GM20431 (cell line): ENCODE measurements around the gene LIPK.
"Not testable (repeated sequence)": the region's sequence is repeated elsewhere in the genome, so short reads cannot be mapped to it uniquely, and the experiment has no call there.

ENCODE experiments used
- in situ Hi-C: fragments of 300-500 bp; cut with MseI, MboI; formaldehyde crosslinking; loops from one replicate; pipeline ENCODE4 v1.15.0; 2020; ENCODE audit warnings: low sequenced_read_pairs; ENCODE audit not compliant: unreplicated experiment

Gene LIPK, protein sequence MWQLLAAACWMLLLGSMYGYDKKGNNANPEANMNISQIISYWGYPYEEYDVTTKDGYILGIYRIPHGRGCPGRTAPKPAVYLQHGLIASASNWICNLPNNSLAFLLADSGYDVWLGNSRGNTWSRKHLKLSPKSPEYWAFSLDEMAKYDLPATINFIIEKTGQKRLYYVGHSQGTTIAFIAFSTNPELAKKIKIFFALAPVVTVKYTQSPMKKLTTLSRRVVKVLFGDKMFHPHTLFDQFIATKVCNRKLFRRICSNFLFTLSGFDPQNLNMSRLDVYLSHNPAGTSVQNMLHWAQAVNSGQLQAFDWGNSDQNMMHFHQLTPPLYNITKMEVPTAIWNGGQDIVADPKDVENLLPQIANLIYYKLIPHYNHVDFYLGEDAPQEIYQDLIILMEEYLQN

DNA sequence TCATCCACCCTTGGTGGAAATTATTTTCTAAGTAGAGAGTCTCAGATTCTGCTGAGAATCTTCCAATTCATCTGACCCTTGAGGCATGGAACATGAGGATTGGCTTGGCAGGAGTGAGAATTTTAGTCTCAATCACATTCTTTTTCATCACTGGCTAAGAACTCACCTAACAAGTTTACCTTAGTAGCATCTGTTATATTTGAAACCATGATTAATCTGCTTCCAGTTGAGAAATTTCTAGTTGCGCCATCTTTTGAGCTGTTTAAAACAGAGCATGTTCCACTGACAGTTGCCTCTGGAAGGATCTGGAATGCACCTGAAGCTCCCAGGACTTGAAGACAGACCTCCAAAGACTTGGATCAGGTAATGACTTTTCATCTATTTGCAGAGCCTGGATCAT is at the start of gene LIPK:
LIPK (plus strand) TSS at position 292 of the 400 bp plus-strand sequence. CDS start 18,295 bp downstream, outside the sequence.
- in situ Hi-C loops: no loop called here

DNA sequence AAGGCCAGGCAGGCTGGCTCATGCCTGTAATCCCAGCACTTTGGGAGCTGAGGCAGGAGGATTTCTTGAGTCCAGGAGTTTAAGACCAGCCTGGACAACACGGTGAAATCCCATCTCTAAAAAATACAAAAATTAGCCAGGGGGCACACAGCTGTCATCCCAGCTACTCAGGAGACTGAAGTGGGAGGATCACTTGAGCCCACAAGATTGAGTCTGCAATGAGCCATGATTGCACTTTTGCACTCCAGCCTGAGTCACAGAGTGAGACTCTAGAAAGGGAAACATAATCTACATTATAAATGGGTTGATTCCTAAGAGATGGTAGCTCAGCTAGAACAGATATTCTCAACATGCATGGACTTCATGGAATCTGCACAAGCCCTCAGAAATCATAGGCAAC is 48.1 kb upstream of the LIPK start:
- in situ Hi-C loops: no loop called here

DNA sequence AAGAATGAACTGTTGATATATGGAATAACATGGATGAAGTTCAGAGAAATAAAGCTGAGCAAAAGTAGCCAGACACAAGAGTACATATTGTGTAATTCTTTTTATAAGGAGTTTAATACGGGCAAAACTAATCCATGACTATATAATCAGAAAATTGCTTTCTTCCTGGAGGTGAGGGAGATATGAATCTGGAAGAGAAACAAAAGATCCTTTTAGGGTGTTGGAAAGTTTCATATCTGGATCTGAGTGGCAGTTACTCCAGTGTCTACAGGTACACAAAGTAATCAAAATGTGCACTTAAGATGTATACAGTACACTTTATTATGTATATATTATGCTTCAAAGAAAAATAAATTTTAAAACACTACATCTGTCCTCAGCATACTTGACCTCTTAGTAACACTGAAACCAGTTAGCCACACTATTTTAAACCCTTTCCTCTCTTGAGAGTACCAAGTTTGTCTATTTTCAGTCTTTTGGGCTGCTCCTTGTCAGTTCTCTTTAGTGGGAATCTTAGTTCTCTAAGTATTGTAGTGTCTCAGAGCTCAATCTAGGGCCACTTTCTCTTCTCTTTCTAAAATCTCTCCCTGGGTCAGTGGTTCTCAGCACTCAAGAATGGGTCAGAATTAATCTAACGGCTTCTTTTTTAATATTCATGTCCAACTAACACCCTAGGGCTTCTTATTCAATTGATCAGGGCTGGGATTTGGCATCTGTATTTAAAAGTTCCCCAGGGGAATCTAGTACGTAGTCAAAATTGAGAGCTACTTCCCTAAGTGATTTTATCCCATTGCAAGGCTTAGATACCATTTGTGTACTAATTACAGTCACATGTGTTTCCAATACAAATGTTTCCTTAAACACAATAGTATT is 46.1 kb upstream of the LIPK start:
- in situ Hi-C loops: no loop called here

DNA sequence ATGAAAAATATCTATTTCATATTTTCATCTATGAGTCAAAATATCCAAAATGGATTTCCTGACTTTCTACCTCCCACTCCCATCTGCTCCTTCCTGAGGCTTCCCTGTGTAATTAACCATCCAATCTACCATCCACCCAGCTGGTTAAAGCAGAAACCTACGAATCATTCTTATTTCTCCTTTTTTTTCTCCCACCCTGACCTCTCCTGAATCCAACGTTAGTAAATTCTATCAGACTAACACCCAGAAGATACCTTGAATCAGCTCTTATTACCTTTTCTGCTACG is 45.5 kb upstream of the LIPK start:
- in situ Hi-C loops: no loop called here

DNA sequence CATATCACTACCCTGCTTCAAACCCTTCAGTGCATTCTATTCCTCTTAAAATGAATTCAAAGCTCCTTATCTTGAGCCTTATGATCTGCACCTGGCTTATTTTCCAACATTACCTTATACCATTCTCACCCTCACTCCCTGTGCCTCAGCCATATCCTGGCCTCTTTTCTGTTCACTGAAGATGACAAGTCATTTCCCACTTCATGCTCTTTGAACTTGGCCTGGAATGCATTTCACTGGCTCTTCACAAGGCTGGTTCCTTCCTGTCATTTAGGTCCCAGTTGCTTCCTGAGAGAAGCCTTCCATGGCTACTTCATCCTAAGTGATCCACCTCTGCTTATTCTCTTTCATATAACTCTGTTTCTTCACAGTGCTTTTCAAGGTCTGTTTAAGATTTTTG is 45.0 kb upstream of the LIPK start:
- in situ Hi-C loops: no loop called here

DNA sequence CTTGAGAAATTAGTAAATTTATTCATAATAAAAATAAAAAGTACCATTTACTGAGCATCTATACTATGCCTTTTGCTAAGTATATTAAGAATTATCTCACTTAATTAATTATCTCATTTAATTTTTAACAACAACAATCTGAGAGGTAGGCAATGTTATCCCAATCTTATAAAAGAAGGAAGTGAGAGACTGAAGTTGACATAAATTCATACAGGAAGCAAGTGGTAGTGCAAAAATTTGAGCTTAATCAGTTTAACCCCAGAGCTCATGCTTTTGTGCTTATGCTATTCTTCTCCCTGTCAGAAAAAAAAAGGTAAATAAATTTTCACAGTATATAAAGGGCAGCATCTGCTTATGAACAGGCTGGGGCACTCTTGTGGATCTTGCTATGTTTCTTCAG is 44.5 kb upstream of the LIPK start:
- in situ Hi-C loops: no loop called here

DNA sequence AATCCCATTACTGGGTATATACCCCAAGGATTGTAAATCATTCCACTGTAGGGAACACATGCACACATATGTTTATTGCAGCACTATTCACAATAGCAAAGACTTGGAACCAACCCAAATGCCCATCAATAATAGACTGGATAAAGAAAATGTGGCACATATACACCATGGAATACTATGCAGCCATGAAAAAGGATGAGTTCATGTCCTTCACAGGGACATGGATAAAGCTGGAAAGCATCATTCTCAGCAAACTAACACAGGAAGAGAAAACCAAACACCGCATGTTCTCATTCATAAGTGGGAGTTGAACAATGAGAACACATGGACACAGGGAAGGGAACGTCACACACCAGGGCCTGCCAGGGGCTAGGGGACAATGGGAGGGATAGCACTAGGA is 42.9 kb upstream of the LIPK start:
- in situ Hi-C loops: not testable (repeated sequence)

DNA sequence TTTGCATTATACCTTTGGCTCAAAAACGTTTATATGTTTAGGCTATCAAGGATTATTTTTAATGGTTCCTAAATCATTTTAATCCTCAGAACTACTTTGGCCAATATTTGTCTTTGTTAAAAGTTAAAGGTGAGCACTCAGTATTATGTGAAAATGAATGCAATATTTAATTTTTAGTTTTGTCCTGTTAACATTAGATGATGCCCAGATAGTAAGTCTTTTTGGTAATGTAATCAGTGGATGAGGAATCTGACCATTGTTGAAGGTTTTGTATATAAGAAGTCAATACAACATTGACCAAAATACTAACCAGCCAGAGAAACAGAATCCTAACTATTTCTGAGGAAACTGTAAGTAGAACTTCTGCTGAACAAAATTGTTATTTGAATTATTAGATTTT is 41.9 kb upstream of the LIPK start, which contains the start of gene LIPF:
LIPF (plus strand) TSS at position 301 of the 400 bp plus-strand sequence. CDS start 2,856 bp downstream, outside the sequence.
- in situ Hi-C loops: no loop called here

DNA sequence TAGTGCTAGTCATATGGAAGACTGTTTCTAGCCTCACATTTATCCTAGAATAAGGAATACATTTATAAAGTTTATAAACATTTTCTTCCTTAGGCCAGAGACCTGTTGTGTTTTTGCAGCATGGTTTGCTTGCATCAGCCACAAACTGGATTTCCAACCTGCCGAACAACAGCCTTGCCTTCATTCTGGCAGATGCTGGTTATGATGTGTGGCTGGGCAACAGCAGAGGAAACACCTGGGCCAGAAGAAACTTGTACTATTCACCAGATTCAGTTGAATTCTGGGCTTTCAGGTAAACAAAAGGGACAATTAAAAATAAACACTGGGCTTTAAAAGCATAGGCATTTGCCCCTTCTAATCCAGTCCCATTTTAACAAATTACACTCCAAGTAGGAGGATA is 37.6 kb upstream of the LIPK start:
- in situ Hi-C loops: no loop called here

DNA sequence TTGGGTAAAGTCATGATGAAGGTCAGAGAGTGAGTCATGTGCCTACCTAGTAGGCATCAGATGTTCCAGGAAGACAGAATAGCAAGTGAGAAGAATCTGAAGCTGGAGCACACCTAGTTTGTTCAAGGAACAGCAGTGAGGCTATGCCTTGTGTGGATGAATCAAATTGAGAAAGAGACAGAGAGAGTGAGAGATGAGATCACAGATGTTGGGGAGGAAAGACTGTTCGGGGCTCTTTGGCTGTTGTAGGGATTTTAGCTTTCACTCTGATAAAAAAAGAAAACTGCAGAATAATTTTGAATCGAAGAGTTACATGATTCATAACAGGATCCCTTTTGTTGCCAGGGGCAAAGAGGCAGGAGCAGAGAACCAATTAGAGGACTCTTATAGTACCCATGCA is 35.6 kb upstream of the LIPK start:
- in situ Hi-C loops: no loop called here

DNA sequence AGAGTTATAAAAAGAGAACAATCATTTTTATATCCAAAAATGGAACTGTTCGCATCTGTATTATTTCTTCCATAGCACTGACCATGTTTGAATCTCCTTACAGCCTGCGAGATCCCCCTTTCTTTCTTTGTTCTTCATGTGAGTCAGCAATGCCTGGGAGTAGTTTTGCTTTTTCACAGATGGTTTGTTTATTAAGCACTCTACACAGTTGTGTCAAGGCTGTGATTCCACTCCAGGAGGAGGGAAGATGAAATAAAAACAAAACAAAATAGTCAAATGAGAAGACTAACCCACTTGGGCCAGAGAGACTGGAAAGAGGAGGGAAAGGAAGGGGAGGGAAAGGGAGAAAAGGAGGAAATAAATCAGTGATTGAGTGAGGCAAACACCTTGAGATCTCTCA is 34.0 kb upstream of the LIPK start:
- in situ Hi-C loops: no loop called here

DNA sequence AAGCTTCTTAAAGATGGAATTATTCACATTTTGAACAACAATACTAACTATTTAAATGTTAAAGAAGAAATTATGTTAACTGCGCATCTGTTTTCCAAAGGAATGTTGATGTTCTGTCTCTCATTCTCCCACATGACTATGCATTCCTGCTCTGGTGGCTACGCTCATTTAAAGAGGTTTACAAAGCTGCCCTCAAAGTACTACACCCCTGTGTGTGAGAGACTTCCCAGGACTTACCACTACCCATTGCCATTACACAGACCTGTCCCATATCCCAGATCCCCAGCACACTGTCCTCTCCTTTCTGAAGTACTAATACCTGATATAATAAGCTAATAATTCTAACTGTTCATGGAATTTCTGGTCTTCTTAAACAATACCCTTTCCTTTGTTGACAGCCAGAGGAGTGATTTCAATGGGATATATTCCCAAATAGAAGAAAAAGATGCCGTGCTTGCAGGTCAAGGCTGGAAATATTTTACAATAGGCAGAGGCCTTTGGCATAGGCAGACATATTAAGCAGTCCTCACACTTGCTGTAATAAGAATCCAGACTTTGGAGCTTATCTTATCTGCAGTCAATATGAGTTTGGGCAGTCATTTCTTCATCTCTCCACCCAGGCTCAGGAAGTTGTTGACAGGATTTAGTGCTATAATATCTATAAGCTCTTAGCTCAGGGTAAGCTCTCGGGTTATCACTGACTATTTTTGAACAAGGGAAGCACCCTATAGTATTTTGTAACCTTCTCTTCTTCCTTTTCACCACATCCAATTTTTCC is 29.6 kb upstream of the LIPK start:
- in situ Hi-C loops: no loop called here

DNA sequence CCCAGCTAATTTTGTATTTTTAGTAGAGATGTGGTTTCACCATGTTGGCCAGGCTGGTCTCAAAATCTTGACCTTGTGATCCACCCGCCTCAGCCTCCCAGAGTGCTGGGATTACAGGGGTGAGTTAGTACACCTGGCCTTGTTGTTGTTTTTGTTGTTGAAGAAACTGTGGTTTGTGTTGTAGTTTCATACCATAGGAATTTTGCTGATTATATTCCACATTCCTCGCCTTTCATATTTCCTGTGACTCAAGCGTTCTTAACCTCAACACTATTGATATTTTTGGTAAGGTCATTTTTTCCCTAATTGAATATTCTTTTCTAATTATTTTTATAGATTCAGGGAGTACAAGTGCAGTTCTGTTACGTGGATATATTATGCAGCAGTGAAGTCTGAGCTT is 25.1 kb upstream of the LIPK start:
- in situ Hi-C loops: no loop called here

DNA sequence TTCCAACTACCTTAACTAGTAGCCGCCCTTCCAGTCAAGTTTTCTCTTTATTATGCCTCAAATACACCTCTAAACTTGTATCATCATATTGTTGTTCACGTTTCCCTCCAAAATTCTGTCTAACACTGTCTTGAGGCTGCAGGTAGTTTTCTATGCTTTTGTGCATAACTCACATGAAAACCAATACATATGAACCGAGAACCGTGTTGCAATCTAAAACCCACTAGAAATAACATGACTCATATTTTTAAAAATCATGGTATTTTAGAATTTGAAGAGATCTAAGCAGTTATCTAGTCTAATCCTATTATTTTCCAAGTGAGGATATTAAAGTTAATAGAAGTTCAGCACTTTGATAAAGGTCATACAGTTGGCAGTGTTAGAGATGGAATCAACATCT is 23.6 kb upstream of the LIPK start:
- in situ Hi-C loops: no loop called here

DNA sequence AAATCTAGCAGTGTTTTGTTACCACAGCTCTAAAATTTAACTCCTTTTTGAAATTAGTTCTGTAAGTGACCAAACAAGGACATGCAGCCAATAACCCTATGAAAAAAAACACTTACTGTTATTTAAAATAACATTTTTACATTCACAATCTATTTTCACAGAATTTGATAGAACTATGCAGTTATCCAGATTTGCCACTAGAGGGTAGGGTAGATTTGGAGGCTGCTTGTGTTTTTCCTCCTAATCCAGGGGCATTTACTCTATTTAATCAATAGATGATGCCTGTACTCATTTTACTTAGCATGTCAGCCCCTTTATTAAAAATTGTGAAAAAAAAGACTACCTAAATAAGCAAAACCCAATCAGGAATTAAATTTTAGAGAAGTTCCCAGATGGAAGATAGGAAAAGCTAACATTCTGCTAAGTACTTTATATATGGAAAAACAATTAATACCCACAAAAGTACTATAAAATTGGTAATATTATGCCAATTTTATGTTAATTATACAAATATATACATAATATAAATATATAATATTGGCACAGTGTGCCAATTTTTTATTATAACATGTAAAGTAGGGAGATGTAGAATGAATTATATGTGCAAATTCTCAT is 18.1 kb upstream of the LIPK start:
- in situ Hi-C loops: no loop called here

DNA sequence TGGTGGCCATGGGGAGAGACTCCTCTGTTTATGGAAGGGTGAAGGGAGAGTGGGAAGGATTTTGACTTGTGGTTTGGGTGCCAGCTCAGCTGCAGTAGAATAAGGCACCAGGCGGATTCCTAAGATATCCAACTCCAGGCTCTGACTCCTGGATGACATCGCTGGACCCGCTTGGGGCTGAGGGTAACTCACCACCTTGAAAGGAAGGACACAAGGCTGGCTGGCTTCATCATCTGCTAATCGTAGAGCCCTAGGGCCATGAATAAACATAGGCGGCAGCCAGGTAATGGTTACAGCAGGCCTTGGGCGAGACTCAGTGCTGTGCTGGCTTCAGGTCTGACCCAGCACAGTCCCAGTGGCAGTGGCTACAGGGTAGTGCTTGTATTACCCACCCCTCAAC is 16.7 kb upstream of the LIPK start:
- in situ Hi-C loops: no loop called here

DNA sequence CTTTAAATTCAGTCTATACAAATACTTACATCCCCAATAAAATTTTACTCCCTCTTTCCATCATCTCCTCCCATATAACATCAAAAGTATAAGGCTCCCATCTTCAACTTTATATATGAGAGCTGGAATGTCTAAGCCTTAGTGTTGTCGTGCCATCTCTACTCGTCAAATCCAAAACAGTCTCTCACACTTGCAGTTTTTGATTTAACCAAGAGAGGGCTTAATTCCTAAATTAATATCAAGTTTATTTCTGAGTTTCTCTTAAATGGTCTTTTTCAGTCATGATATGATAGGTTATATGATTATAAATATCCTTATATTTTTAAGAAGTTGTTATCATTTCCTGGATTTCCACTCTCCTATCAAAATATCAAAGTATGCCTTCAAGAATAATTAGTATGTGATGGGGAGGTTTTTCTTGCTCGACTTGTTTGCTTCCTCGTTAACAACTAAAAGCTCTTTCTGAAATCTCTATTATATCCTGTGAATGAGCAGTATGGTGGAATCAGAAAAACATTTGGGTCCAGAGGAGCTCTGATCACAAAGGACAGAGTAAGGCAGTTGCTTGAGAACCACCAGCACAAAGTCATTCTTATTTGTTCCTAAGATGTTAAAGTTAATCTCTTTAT is 12.5 kb upstream of the LIPK start:
- in situ Hi-C loops: no loop called here

DNA sequence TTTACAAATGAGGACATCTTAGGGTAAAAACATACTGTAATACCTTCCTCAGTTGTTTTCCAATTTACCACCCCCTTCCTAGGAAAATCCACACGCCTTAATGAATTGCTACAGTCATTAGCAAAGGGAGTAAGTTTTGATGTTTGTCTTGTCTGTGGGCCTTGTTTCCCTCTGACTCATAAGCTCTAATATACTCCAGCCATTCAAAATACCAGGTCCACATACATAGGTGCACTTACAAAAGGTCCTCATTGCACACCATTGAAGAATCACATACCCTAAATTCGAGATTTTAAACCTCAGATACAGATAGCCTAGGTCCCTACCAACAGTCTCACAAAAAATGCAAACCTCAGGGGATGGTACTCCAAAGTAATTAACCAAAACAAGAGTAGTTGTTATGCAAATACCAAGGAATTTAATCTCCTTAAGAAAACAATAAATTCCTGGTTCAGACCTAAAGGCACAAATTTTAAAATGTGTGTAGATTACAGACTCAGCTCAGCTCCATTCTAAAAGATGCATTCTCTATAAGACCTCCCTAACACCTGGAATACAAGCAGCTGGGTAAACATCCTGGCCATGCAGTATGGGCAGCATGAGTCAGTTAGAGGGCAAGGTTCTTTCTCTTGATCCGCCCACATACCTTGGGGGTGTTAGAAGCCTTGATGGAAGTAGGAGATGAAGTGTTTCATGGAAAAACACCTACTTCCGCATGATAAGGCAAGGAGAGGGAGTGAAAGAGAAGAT is 3.0 kb upstream of the LIPK start:
- in situ Hi-C loops: no loop called here
